Measurements from ENCODE around the gene ZNF74.

The ZNF74 gene

DNA sequence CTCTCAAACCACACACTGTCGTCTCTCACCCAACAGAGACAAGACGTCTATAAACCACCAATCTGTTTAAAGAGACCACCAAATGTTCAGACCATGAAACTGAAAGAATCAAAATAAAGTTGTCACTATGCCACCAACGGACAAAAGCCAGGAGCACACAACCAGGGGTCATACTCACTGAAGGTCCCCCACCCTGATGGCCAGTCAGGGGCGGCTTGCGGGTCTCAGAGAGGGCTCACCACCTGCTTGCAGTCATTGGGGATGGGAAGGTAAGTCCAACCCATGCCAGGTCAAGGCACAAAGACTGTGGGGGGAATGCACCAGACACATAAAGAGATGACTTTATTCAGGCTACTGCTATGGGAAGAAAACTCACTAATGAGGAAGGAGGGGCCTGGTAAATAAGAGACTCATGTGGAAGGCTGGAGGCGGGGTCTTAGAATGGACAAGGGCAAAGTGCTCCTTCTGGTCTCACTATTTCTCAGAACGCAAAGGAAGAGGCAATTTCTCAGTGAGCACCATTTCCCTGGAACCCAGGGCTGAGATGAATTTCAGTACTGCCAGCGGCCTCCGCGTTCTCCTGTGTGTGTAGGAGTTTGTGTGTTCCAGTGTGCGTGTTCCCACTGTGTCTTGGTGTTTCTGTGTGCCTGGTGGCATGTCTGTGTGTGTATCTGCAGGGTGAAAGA lies 26.3 kb downstream of the ZNF74 start:
- no peak for DNase-seq (ENCODE audit: low read depth)

DNA sequence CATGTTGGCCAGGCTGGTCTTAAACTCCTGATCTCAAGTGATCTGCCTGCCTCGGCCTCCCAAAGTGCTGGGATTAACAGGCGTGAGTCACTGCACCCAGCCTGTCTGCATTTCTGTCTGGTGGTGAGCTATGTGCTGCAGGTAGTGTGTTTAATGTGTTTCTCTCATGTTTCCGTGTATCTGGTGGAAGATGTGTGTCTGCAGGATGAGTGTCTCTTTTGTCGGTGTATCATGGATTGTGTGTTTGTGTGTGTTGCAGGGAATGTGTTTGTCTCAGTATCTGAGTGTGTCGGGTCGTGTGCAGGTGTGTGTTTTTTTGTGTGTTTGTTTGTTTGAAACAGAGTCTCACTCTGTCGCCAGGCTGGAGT lies 27.5 kb downstream of the ZNF74 start:
- DNase-seq (ENCODE audit: low read depth): no peak

DNA sequence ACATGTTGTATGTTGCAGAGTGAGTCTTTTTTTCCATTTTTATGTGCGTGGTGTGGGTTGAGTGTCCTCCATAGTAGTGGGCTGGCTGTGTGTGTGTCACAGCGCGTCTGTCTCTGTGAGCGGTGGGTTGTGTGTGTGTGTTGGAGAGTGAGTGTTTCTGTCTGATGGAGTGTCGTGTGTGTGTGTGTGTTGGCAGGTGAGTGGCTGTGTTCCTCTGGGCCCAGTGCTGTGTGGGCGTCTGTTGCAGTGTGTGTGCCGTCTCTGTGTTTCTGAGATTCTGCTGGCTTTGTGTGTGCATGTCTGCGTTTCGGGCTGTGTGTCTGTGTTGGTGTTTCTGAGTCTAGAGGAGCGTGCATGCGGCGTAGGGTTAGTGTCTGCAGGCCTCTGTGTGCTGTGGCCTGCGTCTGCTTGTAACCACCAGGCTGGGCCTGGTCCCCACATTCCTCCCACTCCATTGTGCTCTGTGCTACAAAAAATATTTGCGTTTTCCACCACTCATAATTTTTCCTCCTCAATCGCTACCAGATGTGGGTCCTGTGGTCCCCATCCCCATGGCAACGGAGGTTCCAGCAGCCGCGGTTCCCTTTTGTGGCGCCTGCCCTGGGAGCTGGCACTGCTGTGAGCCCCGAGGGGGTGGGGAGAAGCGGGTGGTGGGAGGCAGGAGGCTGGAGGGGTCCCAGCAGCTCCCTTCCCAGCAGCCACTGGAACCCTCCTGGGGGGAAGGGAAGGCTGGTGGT lies 28.5 kb downstream of the ZNF74 start:
- DNase-seq (ENCODE audit: low read depth): no peak

DNA sequence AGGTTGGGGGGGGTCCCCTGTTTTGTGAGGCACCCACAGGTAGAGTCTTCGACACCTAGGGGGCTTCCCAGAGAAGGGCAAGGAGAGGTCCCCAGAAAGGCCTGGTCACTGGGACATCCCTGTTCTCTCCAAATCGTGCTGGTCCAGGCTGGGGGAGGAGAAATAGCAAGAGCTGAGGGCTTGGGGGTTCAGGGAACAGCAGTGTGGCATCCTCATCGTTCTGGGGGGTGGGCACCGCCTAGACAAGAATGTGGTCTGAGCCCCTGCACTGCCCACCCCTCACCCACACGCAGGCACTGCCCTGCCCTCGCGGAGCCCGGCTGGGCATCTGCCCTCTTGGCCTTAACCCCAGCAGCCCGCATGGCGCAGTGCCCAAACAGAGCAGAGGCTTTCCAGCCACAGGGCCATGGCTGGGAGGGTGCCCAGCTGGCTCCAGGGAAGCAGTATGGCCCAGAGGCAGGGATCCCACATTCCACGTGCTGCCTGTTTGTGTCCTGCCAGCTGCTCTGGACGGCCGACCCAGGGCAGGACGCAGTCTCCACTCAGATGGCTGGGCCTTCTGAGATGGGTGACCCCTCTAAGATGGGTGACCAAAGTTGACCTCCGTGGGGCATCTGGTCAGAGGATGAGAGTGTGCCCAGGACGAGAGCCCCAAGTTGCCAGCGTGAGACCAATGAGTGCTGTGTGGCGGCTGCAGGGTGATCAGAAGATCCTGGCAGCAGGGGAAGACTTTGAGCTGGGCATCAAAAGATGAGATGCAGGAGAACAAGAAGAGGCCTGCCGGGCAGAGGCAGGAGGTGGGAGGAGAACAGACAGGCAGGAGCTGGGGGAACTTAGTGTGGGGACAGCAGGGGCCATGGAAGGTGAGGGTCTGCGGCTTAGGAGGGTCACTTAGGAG lies 29.3 kb downstream of the ZNF74 start:
- no peak for DNase-seq (ENCODE audit: low read depth)

DNA sequence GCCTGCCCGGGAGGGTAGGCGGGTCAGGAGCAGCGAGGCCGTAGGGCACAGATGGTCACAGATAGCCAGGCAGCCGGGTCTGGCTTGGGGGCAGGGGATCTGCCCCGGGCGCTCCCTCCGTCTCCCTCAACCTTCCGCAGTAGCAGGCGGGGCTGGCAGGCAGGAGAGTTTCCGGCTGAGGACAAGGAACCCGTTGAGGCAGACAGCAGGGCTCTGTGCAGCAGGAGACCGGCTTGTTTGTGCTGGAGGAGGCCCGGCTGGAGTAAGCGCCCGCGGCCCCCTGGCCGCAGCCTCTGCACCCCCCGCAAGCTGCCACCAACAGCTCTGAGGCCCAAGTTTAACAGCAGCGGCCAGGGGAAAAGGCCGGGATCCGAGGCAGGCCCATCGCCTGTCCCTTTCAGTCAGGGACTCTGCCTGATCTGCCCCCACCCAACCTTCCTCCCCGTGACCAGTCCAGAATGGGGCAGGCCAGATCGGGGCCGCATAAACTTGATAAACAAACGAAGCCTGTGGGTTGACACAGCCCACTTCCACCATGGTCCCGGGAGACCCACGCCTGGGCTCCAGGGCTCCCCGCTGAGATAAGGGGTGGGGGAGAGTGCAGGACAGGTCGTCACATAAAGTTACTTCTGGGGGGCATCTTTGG lies 30.1 kb downstream of the ZNF74 start:
- DNase-seq (ENCODE audit: low read depth): no peak

DNA sequence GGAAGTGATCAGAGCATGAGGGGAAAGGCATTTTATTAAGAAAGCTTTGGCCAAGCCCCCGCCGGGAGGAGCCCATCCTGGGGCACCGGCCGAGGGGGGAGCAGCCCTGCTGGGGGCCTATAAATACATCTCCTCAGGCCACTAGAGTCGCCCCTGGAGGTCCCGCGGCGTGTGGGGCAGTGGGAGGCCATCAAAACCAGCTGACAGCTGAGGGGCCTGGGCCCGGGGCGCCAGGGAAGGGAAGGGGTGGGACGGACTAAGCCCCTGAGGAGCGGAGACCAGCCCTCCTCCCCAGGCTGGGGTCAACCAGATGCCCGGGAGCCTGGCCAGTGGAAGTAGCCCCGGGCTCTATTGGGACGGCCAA lies 30.6 kb downstream of the ZNF74 start:
- DNase-seq (ENCODE audit: low read depth): no peak

DNA sequence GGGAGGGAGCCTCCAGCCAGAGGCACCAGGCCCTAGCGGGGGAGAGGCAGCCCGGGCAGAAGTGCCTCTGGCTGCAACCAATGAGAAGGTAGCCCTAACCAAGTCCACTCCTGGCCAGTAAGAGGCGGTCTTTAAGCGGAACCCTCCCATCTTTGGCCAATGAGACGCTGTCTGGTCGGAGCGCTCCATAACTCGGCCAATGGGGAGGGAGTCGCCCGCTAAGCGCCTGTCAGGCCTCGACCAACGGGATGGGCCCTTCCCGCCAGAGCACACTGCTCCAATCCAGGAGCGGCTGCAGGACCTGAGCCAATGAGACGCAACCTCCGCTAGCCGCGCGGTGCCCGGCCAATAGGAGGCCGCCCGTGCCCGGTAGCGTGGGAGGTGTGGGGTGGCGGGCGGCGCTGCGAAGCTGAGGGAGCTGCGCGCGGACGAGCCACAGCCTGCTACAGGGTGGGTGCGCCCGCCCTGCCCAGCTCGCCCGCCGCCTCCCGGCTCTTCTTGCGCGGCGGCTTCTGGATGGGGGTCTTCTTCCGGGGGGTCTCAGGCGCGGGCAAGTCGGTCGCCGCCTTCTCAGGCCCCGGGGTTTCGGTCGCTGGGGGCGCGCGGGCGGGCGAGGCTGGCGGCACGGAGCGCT lies 31.1 kb downstream of the ZNF74 start:
- no peak for DNase-seq (ENCODE audit: low read depth)

DNA sequence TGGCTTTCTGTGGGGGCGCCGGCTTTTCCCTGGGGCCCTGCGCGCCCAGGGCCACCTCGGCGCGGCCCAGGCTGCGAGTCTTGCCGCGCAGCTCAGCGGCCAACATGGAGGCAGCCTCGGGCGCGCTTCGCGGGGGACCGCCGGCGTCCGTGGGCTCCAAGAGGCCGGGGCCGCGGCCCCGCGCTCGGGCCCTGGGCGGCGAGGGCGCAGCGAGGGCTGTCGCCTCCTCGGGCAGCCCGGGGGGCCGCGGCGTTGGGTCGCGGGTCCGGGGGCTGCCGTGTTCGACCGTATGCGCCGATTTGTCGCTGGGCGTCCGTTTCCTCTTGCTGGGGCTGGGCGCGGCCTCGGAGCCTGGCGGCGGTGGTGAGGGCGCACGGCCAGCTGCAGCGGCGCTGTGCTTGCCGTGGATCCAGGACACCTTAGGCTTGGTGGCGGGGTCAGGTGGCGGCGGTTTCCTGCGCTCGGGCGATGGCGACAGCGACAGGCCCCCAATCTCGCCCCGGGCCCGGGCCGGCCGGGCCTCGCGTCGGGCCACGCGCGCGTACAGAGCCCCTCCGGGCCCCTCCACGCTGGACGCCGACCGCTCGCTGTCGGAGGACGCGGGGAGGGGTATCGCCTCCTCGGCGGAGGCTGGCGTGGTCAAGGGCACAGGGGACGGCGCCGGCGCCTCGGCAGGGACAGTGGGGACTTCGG lies 31.8 kb downstream of the ZNF74 start:
- DNase-seq (ENCODE audit: low read depth): no peak

DNA sequence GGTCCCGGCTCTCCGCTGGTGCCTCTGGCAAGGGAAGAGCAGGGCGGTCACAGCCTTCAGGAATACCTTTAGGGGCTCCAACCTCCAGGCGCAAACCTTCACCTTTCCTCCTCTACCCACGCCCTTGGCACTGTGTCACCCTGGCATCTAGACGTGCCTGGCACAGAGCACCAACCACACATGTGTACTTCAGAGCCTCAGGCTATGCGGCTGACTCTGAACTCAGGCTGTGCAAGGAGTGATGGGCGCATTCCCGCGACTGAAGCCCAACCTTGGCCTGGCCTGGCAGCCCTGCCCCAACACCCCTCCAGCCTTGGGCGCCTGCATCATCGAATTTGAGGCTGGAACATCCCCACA lies 32.3 kb downstream of the ZNF74 start:
- no peak for DNase-seq (ENCODE audit: low read depth)

DNA sequence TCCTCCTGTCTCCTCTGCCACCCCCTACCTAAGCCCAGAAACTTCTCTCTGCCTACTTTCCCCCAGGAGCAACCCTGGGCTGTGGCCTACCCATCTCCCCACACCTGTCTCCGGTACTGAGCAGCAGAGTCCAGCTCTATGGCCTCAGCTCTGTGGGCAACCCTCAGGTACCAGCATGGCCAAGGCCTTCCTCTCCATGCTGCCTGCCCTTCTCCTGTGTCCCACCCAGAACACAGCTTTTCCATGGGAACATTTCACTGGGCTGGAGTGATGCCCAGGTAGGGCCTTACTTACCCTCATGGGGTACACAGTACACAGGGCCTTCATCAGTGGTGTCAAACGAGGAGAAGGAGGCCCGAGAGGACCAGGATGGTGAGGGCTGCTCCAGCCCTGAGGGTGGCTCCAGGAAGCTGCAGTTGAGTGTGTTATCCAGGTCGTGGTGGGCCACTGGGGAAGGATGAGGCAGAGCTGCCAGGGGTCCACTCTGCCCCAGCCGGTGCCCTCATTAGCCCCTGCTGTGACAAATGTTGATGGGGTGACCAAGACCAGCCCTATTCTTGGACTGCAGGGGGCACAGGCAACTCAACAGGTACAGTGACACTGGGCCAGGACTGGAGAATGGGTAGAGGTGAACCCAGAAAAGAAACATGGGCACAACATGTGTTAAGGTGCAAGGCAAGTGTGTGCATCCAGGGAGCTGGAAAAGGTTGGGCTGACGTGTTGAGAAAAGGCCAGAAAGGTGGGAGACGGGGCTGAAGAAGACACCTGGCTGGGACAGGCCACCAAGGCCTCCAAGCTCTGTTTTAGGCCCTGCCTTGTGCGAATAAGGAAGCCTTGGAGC lies 33.4 kb downstream of the ZNF74 start:
- no peak for DNase-seq (ENCODE audit: low read depth)

DNA sequence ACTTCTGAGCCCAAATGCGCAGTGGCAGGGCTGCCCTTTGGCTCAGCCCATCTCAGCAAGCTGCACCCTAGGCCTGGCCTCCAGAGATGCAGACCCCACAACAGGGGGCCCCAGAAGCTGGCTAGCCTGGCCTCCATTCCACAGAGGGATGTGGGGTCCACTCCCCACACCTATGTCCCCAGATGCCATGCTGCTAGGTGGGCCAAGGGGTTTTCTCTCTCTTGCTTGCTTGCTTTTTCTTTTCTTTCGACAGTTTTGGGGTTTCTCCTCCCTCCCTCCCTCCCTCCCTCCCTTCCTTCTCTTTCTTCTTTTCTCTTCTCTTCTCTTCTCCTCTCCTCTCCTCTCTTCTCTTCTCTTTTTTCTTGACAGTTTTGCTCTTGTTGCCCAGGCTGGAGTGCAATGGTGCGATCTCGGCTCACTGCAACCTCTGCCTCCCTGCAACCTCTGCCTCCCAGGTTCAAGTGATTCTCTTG lies 34.0 kb downstream of the ZNF74 start:
- DNase-seq (ENCODE audit: low read depth): no peak

DNA sequence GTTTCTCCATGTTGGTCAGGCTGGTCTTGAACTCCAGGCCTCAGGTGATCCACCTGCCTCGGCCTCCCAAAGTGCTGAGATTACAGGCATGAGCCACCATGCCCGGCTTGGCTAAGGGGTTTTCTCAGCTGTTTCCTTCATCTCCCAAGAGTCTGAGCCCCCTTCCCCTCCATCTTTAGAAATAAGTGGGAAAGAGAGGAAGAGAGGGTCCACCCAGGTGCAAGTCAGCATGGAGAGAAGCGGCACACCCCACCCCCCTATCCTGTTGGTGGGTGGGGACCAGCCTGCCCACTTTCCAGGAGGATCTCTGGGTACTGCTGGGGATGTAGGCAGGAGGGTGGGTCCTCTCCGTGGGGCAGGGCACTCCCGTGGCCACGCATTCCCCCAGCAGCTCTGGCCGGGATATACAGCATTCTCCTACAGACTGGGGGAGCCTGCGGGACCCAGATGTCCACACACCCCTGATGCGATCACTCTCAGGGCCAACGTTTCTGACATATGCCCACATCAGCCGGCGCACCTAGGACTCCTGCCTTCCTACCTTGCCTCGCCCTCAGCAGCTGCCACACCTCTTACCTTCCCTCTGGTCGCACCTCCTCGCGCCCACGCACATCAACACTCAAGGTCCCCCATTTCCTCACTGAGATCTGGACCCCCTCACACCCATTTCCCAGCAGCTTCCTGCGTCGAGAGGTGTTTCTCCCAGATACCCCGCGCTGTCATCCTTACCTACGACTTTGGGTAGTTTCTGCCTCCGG lies 34.7 kb downstream of the ZNF74 start:
- no peak for DNase-seq (ENCODE audit: low read depth)

DNA sequence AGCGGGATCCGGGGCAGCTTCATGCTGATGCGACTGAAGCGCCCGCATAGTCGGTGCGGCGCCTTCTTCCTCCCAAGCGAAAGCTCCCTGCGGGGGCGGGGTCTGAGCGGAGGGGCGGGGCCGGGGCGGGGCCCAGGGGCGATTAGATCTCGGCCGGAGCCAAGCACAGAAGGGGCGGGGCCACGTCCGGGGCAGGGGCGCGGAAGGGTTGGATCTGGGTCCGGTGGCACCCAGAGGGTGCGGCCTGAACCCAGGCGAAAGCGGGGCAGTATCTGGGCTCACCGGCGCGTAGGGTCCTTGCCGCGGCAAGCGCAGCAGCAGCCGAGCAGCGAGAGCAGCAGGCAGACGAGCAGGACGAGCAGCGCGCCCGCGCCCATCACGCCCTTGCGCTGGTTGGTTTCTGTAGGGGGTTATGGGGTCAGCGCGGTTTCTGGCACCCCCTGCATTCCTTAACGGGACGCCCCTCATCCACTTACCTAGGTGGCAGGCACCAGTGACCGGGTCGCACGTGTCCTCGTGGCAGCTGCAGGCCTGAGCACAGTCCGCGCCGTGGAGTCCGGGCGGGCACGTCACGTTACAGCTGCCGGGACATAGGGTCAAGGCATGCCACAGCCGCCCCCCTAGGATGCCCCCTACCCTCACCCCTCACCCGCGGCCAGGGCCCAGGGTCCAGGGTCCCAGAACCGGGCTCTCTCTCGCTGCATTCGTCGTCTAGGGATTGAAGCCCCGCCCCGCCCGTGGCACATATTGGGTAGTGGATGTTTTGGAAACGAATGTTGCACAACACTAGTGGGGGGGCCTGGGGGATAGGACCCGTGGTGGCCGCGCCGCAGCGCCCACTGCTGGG lies 35.5 kb downstream of the ZNF74 start:
- DNase-seq (ENCODE audit: low read depth): no peak

DNA sequence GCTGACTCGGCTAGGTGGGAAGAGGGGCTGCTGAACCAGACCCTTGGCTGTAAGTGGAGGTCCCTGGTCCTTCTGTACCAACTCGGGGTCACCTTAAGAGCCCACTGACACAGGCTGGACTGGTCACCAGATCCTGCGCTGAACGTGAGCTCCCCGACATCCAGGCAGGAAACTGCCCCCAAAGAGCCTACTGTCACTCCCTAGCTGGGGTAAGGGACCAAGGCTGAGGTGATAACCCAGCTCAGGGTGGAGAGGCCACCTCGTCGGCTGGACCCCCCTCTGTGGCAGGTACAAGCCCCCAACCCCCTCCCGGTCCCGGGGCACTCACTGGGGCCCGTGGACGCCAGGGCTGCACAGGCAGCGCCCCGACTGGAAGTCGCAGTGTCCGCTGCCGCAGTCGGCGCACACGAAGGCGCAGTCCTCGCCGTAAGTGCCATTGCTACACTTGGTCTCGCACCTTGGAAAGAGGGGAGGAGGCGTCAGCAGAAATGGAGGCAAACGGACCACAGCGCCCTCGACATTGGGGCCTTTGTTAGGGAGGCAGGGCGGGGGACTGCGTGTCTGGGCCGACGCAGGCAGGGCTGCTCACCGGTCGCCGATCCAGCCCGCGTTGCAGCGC lies 36.3 kb downstream of the ZNF74 start:
- DNase-seq (ENCODE audit: low read depth): no peak

DNA sequence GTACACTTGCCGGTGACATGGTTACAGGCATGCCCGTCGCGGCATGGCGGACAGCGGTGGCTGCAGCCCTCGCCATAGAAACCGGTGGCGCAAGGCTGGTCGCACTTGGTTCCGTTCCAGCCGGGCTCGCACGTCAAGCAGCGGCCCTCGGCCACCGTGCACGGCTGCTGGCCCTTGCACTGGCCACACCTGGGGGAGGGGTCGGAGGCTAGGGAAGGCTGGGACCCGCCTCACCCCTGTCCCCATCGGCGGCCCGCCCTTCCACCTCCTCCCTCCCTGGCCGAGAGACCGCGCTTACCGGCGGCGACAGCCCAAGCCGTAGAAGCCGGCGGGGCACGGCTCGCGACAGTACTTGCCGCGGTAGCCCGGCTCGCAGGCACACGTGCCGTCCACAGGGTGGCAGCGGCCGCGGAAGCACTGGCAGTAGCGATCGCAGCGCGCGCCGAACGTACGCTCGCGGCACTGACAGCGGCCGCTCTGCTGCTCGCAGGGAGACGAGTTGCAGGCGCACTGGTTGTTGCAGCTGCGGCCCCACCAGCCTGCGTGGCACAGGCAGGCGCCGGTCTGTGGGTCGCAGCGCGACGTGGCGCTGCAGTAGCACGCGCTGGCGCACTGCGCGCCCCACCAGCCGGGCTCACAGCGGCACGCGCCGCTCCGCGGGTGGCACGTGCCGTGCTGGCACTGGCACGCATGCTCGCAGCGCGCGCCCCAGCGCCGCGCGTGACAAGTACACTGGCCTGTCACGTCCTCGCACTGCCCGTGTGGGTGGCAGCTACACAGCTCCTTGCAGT lies 37.0 kb downstream of the ZNF74 start:
- DNase-seq (ENCODE audit: low read depth): no peak

DNA sequence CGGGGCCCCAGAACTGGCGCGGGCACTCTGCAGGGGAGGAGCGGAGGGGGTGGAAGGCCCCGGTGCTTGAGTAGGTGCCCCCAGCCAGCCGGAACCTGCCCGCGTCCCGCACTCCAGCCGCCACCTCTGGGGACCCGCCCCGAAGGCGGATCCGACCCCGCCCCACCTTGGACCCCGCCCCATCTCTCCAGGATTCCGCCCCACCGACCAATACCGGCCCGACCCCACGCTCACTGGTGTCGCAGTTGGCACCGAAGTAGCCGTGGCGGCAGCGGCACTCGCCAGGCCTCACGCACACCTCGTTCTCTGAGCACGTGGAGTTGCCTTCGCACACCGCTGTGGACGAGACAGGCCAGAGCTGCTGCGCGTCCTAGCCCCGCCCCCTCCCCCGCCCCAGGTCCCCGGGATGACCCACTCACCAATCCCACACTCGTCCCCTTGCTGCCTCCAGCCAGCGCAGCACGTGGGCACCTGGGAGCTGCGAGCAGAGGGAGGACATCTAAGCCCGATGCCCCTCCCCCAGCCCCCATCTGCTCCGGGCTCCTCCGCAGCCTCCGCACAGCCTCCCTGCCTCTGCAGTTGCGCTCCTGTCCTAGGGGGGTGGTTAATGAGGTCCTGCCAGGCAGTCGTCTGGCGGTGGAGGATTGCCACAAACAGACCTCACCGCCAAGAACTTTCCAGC lies 37.7 kb downstream of the ZNF74 start:
- DNase-seq (ENCODE audit: low read depth): no peak

DNA sequence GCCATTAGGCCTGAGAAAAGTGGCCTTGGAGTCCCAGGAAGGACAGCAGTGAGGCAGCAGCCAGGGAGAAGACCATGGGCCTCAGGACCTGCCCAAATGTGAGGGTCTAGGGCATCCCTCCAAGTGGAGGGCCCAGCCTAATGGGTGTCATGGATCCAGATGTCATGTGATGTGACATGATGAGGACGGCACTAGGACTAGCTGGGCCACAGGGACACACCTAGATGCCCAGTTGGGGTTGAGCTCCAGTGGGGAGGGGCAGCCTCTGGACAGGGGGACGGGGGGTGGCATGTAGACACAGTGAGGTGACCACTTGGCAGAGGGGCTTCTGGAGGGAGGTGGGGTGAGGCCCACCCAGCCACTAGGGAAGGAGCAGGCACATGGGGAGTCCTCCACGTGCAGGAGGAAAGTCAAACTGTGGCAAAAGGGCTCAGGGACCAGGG lies 38.3 kb downstream of the ZNF74 start:
- no peak for DNase-seq (ENCODE audit: low read depth)
